DND-41 (cell line): ENCODE measurements around the gene ARHGAP27.

ENCODE experiments used
- ATAC-seq: fragments of 200-7000 bp; cut with Tn5 transposase; 3 replicates; pipeline ENCODE4 v1.9.1; 2021; ENCODE audit warnings: low read depth; ENCODE audit not compliant: insufficient read depth
- DNase-seq: peaks from one replicate; pipeline ENCODE4 v3.0.0-alpha.2; 2020
- H2AFZ ChIP-seq: 2 replicates; pipeline ENCODE4 v1.6.0; 2012; ENCODE audit warnings: low read depth, low read length
- H3K27ac ChIP-seq: 2 replicates; pipeline ENCODE4 v1.5.1; 2012; ENCODE audit warnings: low read length, inconsistent platforms
- H3K27me3 ChIP-seq: fragments of 200-600 bp; sonication (generic); 2 replicates; pipeline ENCODE4 v1.6.0; 2012; ENCODE audit warnings: low read length, mild to moderate bottlenecking, inconsistent platforms; ENCODE audit not compliant: insufficient read depth, poor library complexity
- H3K36me3 ChIP-seq: 2 replicates; pipeline ENCODE4 v1.5.1; 2012; ENCODE audit warnings: low read length, inconsistent platforms; ENCODE audit not compliant: insufficient read depth
- H3K4me1 ChIP-seq: 2 replicates; pipeline ENCODE4 v1.5.1; 2012; ENCODE audit warnings: mild to moderate bottlenecking, low read length; ENCODE audit not compliant: insufficient read depth
- H3K4me2 ChIP-seq: 2 replicates; pipeline ENCODE4 v1.6.0; 2012; ENCODE audit warnings: mild to moderate bottlenecking, moderate library complexity, low read length, inconsistent platforms; ENCODE audit not compliant: insufficient read depth
- H3K4me3 ChIP-seq, 2 experiments: fragments of 200-600 bp in 1 of 2; shearing (Covaris generic) in 1 of 2; 2 replicates each; pipeline ENCODE4 v1.5.1; 2012 to 2016; ENCODE audit warnings: inconsistent platforms in 2 of 2, low read length in 2 of 2, mild to moderate bottlenecking in 2 of 2, low read depth in 1 of 2, moderate library complexity in 1 of 2
- H3K79me2 ChIP-seq: 2 replicates; pipeline ENCODE4 v1.6.0; 2012; ENCODE audit warnings: low read length, inconsistent platforms; ENCODE audit not compliant: insufficient read depth
- H3K9ac ChIP-seq: 2 replicates; pipeline ENCODE4 v1.6.0; 2012; ENCODE audit warnings: low read depth, mild to moderate bottlenecking, inconsistent platforms, low read length, moderate library complexity
- H3K9me3 ChIP-seq: 2 replicates; pipeline ENCODE4 v1.5.1; 2012; ENCODE audit warnings: low read length, moderate library complexity, mild to moderate bottlenecking, inconsistent platforms; ENCODE audit not compliant: insufficient read depth, severe bottlenecking
- H4K20me1 ChIP-seq: 2 replicates; pipeline ENCODE4 v1.6.0; 2012; ENCODE audit warnings: low read length; ENCODE audit not compliant: insufficient read depth
- CTCF ChIP-seq: IDR thresholded peaks from 2 replicates; pipeline ENCODE4 v1.5.1; 2012; ENCODE audit warnings: borderline replicate concordance, low read length, moderate library complexity, mild to moderate bottlenecking; ENCODE audit not compliant: poor library complexity, severe bottlenecking; ENCODE audit errors: extremely low read depth
- EZH2 ChIP-seq: IDR thresholded peaks from 3 replicates; pipeline ENCODE4 v1.6.1; 2012; ENCODE audit warnings: borderline replicate concordance, low read depth, mild to moderate bottlenecking, moderate library complexity, low read length, inconsistent platforms; ENCODE audit not compliant: severe bottlenecking

Gene ARHGAP27

GRCh38 chr17:45436625-45437464, 4.2 kb upstream of the ARHGAP27 start:
- Histone ChIP-seq H3K27me3 (no peaks in the 10 kb centered on the region), H3K9ac (no peak overlapping the region), H3K79me2 (no peaks in the 10 kb centered on the region), H2AFZ (no peak overlapping the region), H3K4me1 (no peaks in the 10 kb centered on the region), H3K27ac (no peak overlapping the region), H3K4me3 (no peak overlapping the region), H4K20me1 (no peaks in the 10 kb centered on the region), H3K4me2 (no peak overlapping the region), H3K9me3 (no peaks in the 10 kb centered on the region), H3K36me3 (peaks cover 27% of the 10 kb centered on the region)
- ATAC-seq (no peak), DNase-seq (no peak)
- TF ChIP-seq CTCF = no peak
- no peak for TF ChIP-seq EZH2

GRCh38 chr17:45436161-45436560, 3.5 kb upstream of the ARHGAP27 start:
- H3K36me3 ChIP-seq = peaks cover 27% of the 10 kb centered on the region
- TF ChIP-seq CTCF = no peak
- no peak for TF ChIP-seq EZH2
- H3K4me1 ChIP-seq = no peaks in the 10 kb centered on the region
- no peak overlapping the region for H3K9ac ChIP-seq
- DNase-seq (no peak), ATAC-seq (no peak)
- H3K4me2 ChIP-seq = no peak overlapping the region
- H2AFZ ChIP-seq = no peak overlapping the region
- no peaks in the 10 kb centered on the region for H3K27me3 ChIP-seq
- H3K9me3 ChIP-seq = no peaks in the 10 kb centered on the region
- no peaks in the 10 kb centered on the region for H4K20me1 ChIP-seq
- H3K79me2 ChIP-seq = no peaks in the 10 kb centered on the region
- no peak overlapping the region for H3K4me3 ChIP-seq
- no peak overlapping the region for H3K27ac ChIP-seq

- no peak overlapping the region for H3K4me2 ChIP-seq
- ATAC-seq (no peak), DNase-seq (no peak)
- no peak overlapping the region for H2AFZ ChIP-seq
- H3K79me2 ChIP-seq = no peaks in the 10 kb centered on the region
- no peaks in the 10 kb centered on the region for H3K27me3 ChIP-seq
- H3K9me3 ChIP-seq = no peaks in the 10 kb centered on the region
- TF ChIP-seq CTCF (no peak), EZH2 (no peak)
- H3K9ac ChIP-seq = no peak overlapping the region
- H3K36me3 ChIP-seq = peaks cover 27% of the 10 kb centered on the region
- H3K4me1 ChIP-seq = no peaks in the 10 kb centered on the region
- no peaks in the 10 kb centered on the region for H4K20me1 ChIP-seq
- H3K27ac ChIP-seq = no peak overlapping the region
- no peak overlapping the region for H3K4me3 ChIP-seq
Measured at GRCh38 chr17:45435481-45435880, 2.8 kb upstream of the ARHGAP27 start.
